Spleen (tissue), 7 donors: ENCODE data around the gene BTBD19.

ENCODE experiments used
- POLR2A ChIP-seq, 3 donors: fragments of 450-650 bp; IDR thresholded peaks; one replicate each; pipeline ENCODE4 v1.5.1; 2017; ENCODE audit warnings: antibody characterized with exemption in 3 of 3, mild to moderate bottlenecking in 1 of 3
- TF ChIP-seq, protein P1 (sequence below), 11 experiments: fragments of 200-600 bp in 7 of 11; fragments of 450-650 bp in 4 of 11; sonication (generic) in 4 of 11; IDR thresholded peaks in 8 of 11; conservative IDR thresholded peaks in 3 of 11; 1 replicate in 7 of 11; 2 replicates in 4 of 11; pipeline versions ENCODE4 v1.4.0 to v1.8.0; 2016 to 2021; ENCODE audit warnings: antibody characterized with exemption in 11 of 11, inconsistent platforms in 4 of 11, mild to moderate bottlenecking in 1 of 11
- donor health status: DM: no; HTN: no; CAD: no; lungs with moderate emphysema.
- donor health status: DM: no; HTN: no; CAD: no.
- donor health status: DM: no; HTN: no; CAD: no.

DNA sequence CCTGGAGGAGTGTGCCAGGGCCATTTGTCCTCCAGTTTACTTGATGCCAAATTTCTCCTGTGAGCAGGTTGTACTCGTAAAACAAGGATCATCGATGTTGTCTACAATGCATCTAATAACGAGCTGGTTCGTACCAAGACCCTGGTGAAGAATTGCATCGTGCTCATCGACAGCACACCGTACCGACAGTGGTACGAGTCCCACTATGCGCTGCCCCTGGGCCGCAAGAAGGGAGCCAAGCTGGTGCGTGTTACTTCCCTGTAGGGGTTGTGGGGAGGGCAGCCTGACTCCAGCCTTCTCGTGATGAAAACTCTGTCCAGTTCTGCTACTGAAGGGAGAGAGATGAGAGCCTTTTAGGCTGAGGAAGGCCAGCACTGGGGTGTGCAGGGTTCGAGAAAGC lies 30.8 kb upstream of the BTBD19 start:
- TF ChIP-seq, protein P1, sequence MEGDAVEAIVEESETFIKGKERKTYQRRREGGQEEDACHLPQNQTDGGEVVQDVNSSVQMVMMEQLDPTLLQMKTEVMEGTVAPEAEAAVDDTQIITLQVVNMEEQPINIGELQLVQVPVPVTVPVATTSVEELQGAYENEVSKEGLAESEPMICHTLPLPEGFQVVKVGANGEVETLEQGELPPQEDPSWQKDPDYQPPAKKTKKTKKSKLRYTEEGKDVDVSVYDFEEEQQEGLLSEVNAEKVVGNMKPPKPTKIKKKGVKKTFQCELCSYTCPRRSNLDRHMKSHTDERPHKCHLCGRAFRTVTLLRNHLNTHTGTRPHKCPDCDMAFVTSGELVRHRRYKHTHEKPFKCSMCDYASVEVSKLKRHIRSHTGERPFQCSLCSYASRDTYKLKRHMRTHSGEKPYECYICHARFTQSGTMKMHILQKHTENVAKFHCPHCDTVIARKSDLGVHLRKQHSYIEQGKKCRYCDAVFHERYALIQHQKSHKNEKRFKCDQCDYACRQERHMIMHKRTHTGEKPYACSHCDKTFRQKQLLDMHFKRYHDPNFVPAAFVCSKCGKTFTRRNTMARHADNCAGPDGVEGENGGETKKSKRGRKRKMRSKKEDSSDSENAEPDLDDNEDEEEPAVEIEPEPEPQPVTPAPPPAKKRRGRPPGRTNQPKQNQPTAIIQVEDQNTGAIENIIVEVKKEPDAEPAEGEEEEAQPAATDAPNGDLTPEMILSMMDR (IDR thresholded peaks at IDR 0.05 in 8 of 11, conservative IDR thresholded peaks at IDR 0.05 in 3 of 11): no peak
- no peak for TF ChIP-seq POLR2A (IDR thresholded peaks at IDR 0.05)
